ENCODE results near the gene C1orf105. TPM values are rescaled to one million over a fixed set of nuclear protein-coding genes. Genes with fewer than 3 reads are reported as not detected.
"Not testable (repeated sequence)": the region's sequence is repeated elsewhere in the genome, so short reads cannot be mapped to it uniquely, and the experiment has no call there.

Gene C1orf105, protein sequence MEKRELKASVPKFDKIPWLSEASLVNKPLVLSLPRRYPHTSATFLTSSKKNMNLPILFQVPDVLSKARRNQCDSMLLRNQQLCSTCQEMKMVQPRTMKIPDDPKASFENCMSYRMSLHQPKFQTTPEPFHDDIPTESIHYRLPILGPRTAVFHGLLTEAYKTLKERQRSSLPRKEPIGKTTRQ
- total RNA-seq = not detected

DNA sequence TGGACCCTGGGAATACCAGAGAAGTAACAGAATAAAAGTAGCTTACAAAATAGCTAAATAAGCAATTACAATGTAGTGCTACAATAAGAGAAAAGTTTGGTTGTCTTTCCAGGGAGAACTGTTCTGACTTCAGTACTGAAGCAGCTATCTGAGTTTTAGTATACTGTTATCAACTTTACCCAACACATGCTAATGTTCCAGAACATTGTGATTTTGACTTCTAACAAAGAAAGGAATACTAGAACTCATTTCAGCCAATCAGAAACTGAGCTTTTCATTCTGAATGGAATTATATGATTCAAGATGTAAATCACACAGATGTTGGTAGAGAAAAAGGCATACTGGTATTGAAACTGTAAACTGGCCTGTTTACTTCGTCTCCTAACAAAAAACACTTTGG is at the start of gene C1orf105:
C1orf105 (plus strand) TSS at position 301 of the 400 bp plus-strand sequence. CDS start 201 bp downstream, outside the sequence.
- no peaks in the 10 kb centered on the region for H3K27me3 ChIP-seq (replicated peaks; ENCODE audit: insufficient read depth)
- ATAC-seq (ENCODE audit: insufficient number of reproducible peaks, low FRiP score, low read depth) (no peak), DNase-seq (ENCODE audit: low spot score) (no peak)
- no peaks in the 10 kb centered on the region for H3K36me3 ChIP-seq
- peaks cover 11 to 14% of the 10 kb centered on the region in 2 donors for H3K4me1 ChIP-seq (ENCODE audit: control insufficient read depth in 1 of 2, low read depth in 2 of 2)
- TF ChIP-seq, protein P1, sequence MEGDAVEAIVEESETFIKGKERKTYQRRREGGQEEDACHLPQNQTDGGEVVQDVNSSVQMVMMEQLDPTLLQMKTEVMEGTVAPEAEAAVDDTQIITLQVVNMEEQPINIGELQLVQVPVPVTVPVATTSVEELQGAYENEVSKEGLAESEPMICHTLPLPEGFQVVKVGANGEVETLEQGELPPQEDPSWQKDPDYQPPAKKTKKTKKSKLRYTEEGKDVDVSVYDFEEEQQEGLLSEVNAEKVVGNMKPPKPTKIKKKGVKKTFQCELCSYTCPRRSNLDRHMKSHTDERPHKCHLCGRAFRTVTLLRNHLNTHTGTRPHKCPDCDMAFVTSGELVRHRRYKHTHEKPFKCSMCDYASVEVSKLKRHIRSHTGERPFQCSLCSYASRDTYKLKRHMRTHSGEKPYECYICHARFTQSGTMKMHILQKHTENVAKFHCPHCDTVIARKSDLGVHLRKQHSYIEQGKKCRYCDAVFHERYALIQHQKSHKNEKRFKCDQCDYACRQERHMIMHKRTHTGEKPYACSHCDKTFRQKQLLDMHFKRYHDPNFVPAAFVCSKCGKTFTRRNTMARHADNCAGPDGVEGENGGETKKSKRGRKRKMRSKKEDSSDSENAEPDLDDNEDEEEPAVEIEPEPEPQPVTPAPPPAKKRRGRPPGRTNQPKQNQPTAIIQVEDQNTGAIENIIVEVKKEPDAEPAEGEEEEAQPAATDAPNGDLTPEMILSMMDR (IDR thresholded peaks at IDR 0.05) = no peak
- H3K9me3 ChIP-seq = no peaks in the 10 kb centered on the region
- H3K4me3 ChIP-seq = no peak within 1 kb of the TSS
- H3K27ac ChIP-seq = no peak within 1 kb of the TSS

DNA sequence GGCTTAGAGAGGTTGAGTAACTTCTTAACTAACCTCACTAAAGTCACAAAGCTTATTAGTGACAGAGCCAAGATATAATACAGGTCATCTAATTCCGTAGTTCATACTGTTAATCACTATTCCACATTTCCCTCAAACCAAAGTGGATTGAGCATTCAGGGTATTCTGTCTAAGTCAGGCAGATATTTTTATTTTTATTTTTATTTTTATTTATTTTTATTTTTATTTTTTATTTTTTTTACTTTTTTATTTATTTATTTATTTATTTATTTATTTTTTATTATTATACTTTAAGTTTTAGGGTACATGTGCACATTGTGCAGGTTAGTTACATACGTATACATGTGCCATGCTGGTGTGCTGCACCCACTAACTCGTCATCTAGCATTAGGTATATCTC is 48.8 kb upstream of the C1orf105 start:
- not testable (repeated sequence) for H3K27ac ChIP-seq; H3K4me1 ChIP-seq (ENCODE audit: control insufficient read depth in 1 of 2, low read depth in 2 of 2); H3K9me3 ChIP-seq; H3K4me3 ChIP-seq; ATAC-seq (ENCODE audit: insufficient number of reproducible peaks, low FRiP score, low read depth); H3K36me3 ChIP-seq; DNase-seq (ENCODE audit: low spot score); H3K27me3 ChIP-seq (replicated peaks; ENCODE audit: insufficient read depth)

DNA sequence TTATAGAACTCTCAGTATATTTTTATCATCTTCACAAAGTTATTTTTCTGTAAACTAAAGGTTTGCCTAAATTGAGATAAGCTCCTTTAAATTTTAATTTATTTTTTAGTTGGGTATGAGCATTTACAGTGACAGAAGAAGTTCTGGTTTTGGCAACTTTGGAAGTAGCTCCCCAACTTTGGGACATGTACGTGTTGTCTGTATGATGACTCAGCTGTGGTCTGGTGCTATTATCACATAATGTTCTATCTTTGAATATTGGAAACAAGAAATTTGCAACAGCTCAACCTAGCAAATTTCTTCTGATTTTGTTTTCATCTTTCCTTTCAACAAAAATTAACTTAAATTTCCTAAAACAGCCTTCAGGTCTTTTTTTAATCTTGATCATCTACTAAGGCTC is 46.6 kb upstream of the C1orf105 start:
- ATAC-seq (ENCODE audit: insufficient number of reproducible peaks, low FRiP score, low read depth) = no peak
- no peaks in the 10 kb centered on the region for H3K4me1 ChIP-seq (ENCODE audit: control insufficient read depth in 1 of 2, low read depth in 2 of 2)
- no peaks in the 10 kb centered on the region for H3K36me3 ChIP-seq
- H3K4me3 ChIP-seq = no peak overlapping the region
- no peak overlapping the region for H3K27ac ChIP-seq
- H3K27me3 ChIP-seq (replicated peaks; ENCODE audit: insufficient read depth) = no peaks in the 10 kb centered on the region
- no peak for DNase-seq (ENCODE audit: low spot score)
- TF ChIP-seq, protein P1 (IDR thresholded peaks at IDR 0.05) = no peak
- no peaks in the 10 kb centered on the region for H3K9me3 ChIP-seq

DNA sequence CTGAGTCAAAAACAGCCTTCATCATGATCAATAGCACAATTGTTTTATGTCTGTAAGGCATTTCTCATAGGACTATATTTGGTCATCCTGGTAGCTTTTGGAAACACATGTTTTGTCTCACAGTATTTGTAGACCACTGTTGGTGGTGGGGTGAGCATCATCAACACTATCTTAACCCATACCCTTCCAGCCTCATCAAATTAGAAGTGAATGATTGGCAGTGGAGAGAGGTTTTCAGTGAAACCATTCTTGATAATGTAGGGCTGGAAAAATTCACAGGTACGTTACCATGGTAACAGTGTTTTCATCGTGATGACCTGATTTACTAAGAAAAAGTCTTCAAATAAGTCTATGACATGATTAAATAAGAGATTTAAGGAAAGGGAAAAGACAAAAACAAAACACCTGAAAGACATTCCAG is 45.3 kb upstream of the C1orf105 start:
- TF ChIP-seq, protein P1 (IDR thresholded peaks at IDR 0.05) = no peak
- Histone ChIP-seq H3K27me3 (replicated peaks; ENCODE audit: insufficient read depth) (no peaks in the 10 kb centered on the region), H3K4me1 (ENCODE audit: control insufficient read depth in 1 of 2, low read depth in 2 of 2) (peaks cover 0 to 1% of the 10 kb centered on the region in 2 donors), H3K9me3 (no peaks in the 10 kb centered on the region), H3K36me3 (no peaks in the 10 kb centered on the region), H3K27ac (no peak overlapping the region), H3K4me3 (no peak overlapping the region)
- ATAC-seq (ENCODE audit: insufficient number of reproducible peaks, low FRiP score, low read depth) (no peak), DNase-seq (ENCODE audit: low spot score) (no peak)

DNA sequence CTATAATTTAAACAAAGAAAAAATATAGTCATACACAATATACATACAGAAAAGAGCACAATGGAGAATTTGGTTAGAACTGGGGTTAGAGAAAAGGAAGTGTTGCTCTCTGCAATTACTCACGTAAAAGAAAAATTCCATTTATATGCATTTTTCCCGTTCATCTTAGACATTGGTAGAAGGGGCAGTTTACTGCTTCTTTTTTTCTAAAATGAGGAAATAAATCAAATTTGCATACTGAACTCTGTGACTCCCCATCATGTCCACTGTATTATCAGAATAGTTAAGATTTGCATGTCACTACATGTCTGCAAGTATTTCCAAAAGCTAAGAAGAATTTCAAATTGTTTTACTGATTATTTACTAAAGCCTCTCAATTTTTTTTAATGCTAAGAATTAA is 44.1 kb upstream of the C1orf105 start:
- Histone ChIP-seq H3K36me3 (no peaks in the 10 kb centered on the region), H3K4me1 (ENCODE audit: control insufficient read depth in 1 of 2, low read depth in 2 of 2) (peaks cover 3 to 10% of the 10 kb centered on the region in 2 donors)
- no peak for ATAC-seq (ENCODE audit: insufficient number of reproducible peaks, low FRiP score, low read depth)

More for the DNA sequence above, 44.1 kb upstream of the C1orf105 start:
- Histone ChIP-seq H3K27me3 (replicated peaks; ENCODE audit: insufficient read depth) (no peaks in the 10 kb centered on the region), H3K9me3 (no peaks in the 10 kb centered on the region), H3K4me3 (no peak overlapping the region), H3K27ac (no peak overlapping the region)
- DNase-seq (ENCODE audit: low spot score) = no peak
- TF ChIP-seq, protein P1 (IDR thresholded peaks at IDR 0.05) = no peak

Data from thoracic aorta (tissue), 2 donors.